Left lung (tissue), 10 donors: ENCODE data around the gene TEX13D. TPM values are rescaled to one million over a fixed set of nuclear protein-coding genes. Genes with fewer than 3 reads are reported as not detected.

Source experiments
- ATAC-seq: fragments of 200-7000 bp; cut with Tn5 transposase; one replicate; pipeline ENCODE4 v1.9.1; 2020; ENCODE audit warnings: moderate library complexity
- DNase-seq, 4 donors: peaks; one replicate each; pipeline ENCODE4 v3.0.0-alpha.2; 2013 to 2020
- H3K27ac ChIP-seq, 2 donors: fragments of 200-600 bp; sonication (generic) in 1 of 2; one replicate each; pipeline versions ENCODE4 v1.5.0 to v1.8.0; 2020 to 2021
- H3K27me3 ChIP-seq, 2 donors: fragments of 200-600 bp; sonication (generic) in 1 of 2; one replicate each; pipeline versions ENCODE4 v1.5.0 to v1.8.0; 2020 to 2021
- H3K36me3 ChIP-seq, 2 donors: fragments of 200-600 bp; sonication (generic) in 1 of 2; one replicate each; pipeline versions ENCODE4 v1.5.0 to v1.8.0; 2020 to 2021
- H3K4me1 ChIP-seq, 2 donors: fragments of 200-600 bp; one replicate each; pipeline ENCODE4 v1.8.0; 2021
- H3K4me3 ChIP-seq, 2 donors: fragments of 200-600 bp; sonication (generic) in 1 of 2; one replicate each; pipeline versions ENCODE4 v1.5.0 to v1.8.0; 2020 to 2021; ENCODE audit warnings: mild to moderate bottlenecking in 1 of 2
- H3K9me3 ChIP-seq, 2 donors: fragments of 200-600 bp; sonication (generic) in 1 of 2; one replicate each; pipeline versions ENCODE4 v1.5.0 to v1.8.0; 2020 to 2021
- intact Hi-C, 2 donors: fragments of 100-400 bp; cut with DNase I; formaldehyde crosslinking; loops; one replicate each; pipeline versions ENCODE4 v1.11.2 to v1.14.2; 2022
- polyA plus RNA-seq, 6 donors: library from polyadenylated mRNA; unstranded; fragments of 120-200 nt; gene quantifications; one replicate each; pipeline ENCODE4 v1.2.1, GENCODE V29; 2013; ENCODE audit not compliant: insufficient read length in 6 of 6
- total RNA-seq, 2 donors: library from RNA; stranded (reverse); fragmentation: NEBNext Ultra II Directional; extraction: Animal tissue kit (Norgen Biotek cat#: 25700); gene quantifications; one replicate each; pipeline ENCODE4 v1.2.1, GENCODE V29; 2021
- TF ChIP-seq, protein P1 (sequence below), 2 donors: fragments of 200-600 bp; sonication (generic) in 1 of 2; IDR thresholded peaks; one replicate each; pipeline versions ENCODE4 v1.5.0 to v1.8.0; 2021; ENCODE audit warnings: antibody characterized with exemption in 2 of 2
- donor health status: DM: no; HTN: yes; CAD: no.
- donor health status: DM: no; HTN: no; CAD: no.

The TEX13D gene
- total and polyA plus RNA-seq, 8 donors: 0.10 TPM; not detected in 7

DNA sequence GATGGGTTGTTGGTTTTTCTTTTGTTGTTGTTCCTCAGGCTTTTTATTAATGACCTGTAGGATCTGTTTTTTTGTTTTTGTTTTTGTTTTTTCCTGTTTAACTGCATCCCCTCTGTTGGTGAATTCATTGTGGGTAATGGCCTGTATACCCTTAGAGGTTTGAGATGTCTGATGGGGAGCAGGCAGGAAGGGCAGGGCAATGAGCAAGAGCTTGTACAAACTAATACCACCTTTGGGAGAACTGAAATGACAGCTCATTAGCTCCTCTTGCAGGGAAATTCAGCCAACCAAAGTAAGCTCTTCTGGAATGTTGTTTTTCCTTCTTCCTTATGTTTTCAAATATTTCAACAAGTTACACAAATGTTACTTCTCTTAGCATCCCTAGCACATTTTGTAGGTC lies 37.3 kb downstream of the TEX13D start:
- no peak overlapping the region for H3K27ac ChIP-seq
- TF ChIP-seq, protein P1, sequence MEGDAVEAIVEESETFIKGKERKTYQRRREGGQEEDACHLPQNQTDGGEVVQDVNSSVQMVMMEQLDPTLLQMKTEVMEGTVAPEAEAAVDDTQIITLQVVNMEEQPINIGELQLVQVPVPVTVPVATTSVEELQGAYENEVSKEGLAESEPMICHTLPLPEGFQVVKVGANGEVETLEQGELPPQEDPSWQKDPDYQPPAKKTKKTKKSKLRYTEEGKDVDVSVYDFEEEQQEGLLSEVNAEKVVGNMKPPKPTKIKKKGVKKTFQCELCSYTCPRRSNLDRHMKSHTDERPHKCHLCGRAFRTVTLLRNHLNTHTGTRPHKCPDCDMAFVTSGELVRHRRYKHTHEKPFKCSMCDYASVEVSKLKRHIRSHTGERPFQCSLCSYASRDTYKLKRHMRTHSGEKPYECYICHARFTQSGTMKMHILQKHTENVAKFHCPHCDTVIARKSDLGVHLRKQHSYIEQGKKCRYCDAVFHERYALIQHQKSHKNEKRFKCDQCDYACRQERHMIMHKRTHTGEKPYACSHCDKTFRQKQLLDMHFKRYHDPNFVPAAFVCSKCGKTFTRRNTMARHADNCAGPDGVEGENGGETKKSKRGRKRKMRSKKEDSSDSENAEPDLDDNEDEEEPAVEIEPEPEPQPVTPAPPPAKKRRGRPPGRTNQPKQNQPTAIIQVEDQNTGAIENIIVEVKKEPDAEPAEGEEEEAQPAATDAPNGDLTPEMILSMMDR (IDR thresholded peaks at IDR 0.05): no peak
- H3K4me3 ChIP-seq: no peak overlapping the region

DNA sequence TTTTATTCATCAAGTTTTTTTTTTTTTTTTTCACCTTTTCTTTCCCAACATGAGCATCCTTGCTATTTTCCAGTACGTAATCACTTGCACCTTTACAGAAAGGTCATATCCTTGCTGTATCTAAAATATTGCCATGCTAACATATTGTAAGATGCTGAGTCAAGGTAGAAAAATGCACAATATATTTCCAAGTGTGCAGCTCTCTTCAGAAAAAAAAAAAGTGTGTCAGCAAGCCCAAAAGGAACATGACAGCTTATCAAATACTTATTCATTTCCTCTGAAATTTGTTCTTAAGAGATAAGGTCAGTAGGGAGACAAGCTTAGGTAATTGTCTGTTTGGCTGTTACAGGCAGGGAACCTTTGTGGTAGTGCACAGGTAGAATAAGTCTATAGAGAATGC lies 40.9 kb downstream of the TEX13D start:
- Histone ChIP-seq H3K4me1 (no peaks in the 10 kb centered on the region), H3K4me3 (no peak overlapping the region), H3K27ac (no peak overlapping the region), H3K36me3 (no peaks in the 10 kb centered on the region), H3K27me3 (no peaks in the 10 kb centered on the region), H3K9me3 (no peaks in the 10 kb centered on the region)
- intact Hi-C loops: loop anchor here in 1 of 2 donors (10.0 kb wide), 1 partner anchor 159 kb away; no protein-coding TSS in a partner anchor
- ATAC-seq (no peak), DNase-seq (no peak)
- TF ChIP-seq, protein P1 (IDR thresholded peaks at IDR 0.05): no peak

More for the DNA sequence above, 37.3 kb downstream of the TEX13D start:
- ATAC-seq (no peak), DNase-seq (no peak)
- Histone ChIP-seq H3K27me3 (no peaks in the 10 kb centered on the region), H3K9me3 (no peaks in the 10 kb centered on the region), H3K36me3 (no peaks in the 10 kb centered on the region), H3K4me1 (no peaks in the 10 kb centered on the region)
- intact Hi-C loops: loop anchor here in 1 of 2 donors (10.0 kb wide), 1 partner anchor 155 kb away; no protein-coding TSS in a partner anchor

DNA sequence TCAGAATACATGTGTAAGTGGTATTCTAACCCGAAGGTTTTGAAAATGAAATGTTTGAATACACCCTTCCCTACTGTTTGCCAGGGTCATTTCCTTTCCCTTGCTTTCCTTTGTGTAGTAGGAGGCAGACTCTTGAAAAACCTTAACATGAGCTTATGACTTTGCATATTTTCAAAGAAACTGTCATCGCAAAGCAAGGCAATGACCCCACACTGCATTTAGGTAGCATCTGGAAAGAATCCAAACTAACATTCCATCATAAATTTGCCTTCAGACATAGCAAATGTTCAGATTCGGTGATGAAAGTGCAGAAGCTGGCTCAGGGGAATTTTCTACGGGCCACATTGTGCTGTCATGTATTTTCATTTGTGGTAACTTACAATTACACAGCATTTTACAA lies 46.2 kb downstream of the TEX13D start:
- H3K4me1 ChIP-seq: no peaks in the 10 kb centered on the region
- TF ChIP-seq, protein P1 (IDR thresholded peaks at IDR 0.05): no peak
- intact Hi-C loops: loop anchor here in 1 of 2 donors (10.0 kb wide), 1 partner anchor 164 kb away; no protein-coding TSS in a partner anchor
- no peaks in the 10 kb centered on the region for H3K27me3 ChIP-seq
- H3K27ac ChIP-seq: no peak overlapping the region
- no peak for DNase-seq
- ATAC-seq: no peak
- no peak overlapping the region for H3K4me3 ChIP-seq
- H3K36me3 ChIP-seq: no peaks in the 10 kb centered on the region
- H3K9me3 ChIP-seq: no peaks in the 10 kb centered on the region

DNA sequence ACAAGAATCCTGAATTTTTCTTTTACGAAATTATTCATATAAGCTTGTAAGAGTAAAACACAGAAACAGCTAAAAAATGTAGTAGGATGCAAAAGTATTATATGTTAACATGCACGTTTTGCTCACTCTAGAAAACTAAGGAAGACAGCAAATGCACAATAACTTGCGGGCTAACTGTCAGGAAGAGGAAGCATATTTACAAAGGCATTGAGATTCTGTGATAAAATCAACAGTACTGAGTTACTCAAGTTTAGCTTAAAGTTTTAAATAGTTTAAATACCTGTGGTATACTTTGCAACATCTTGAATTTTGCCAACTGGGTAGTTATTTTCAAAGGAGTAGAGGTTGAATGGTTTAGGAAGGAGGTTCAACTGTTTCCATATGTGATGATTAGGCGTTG lies 50.9 kb downstream of the TEX13D start:
- intact Hi-C loops: no loop called here
- Histone ChIP-seq H3K4me1 (no peaks in the 10 kb centered on the region), H3K27ac (no peak overlapping the region), H3K27me3 (no peaks in the 10 kb centered on the region), H3K4me3 (no peak overlapping the region), H3K36me3 (no peaks in the 10 kb centered on the region), H3K9me3 (no peaks in the 10 kb centered on the region)
- DNase-seq (no peak), ATAC-seq (no peak)
- TF ChIP-seq, protein P1 (IDR thresholded peaks at IDR 0.05): no peak

DNA sequence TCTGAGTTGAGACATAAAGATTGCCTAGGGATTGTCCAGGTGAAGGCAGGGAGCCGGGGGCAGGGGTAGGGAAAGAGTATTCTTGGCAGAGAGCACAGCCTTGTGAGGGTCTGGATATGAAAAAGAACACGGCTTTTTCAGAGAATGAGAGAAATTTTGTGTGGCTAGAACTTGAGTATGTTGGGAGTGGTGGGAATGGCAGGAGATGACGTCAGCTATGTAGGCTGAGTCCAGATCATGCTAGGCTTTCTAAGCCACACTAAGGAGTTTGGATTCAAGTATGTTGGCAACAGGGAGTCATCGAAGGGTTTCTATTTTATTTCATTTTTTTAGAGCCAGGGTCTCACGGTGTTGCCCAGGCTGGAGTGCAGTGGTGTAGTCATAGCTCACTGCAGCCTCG lies 53.9 kb downstream of the TEX13D start:
- ATAC-seq (no peak), DNase-seq (no peak)
- H3K36me3 ChIP-seq: no peaks in the 10 kb centered on the region
- H3K9me3 ChIP-seq: no peaks in the 10 kb centered on the region
- intact Hi-C loops: no loop called here
- H3K4me3 ChIP-seq: no peak overlapping the region
- no peaks in the 10 kb centered on the region for H3K4me1 ChIP-seq
- H3K27me3 ChIP-seq: no peaks in the 10 kb centered on the region
- H3K27ac ChIP-seq: no peak overlapping the region
- TF ChIP-seq, protein P1 (IDR thresholded peaks at IDR 0.05): no peak

Other genes with a start within 250 kb of the TEX13D start
- gene SH2D1A, start 13.9 kb downstream of the TEX13D start, total RNA-seq: 1 to 10 TPM in 1 of 2 donors, under 1 TPM in 1; 0.44 to 1.1 TPM
- under 1 TPM; 0.43 to 0.75 (median 0.64) TPM for gene SH2D1A, start 13.9 kb downstream of the TEX13D start, polyA plus RNA-seq